Measurements from ENCODE around the gene MTERF1. TPM values are rescaled to one million over a fixed set of nuclear protein-coding genes. Genes with fewer than 3 reads are reported as not detected.
"Not testable (repeated sequence)": the region's sequence is repeated elsewhere in the genome, so short reads cannot be mapped to it uniquely, and the experiment has no call there.

The MTERF1 gene
- total RNA-seq, 1 experiment from 2014 or later, result 19.8 TPM

DNA sequence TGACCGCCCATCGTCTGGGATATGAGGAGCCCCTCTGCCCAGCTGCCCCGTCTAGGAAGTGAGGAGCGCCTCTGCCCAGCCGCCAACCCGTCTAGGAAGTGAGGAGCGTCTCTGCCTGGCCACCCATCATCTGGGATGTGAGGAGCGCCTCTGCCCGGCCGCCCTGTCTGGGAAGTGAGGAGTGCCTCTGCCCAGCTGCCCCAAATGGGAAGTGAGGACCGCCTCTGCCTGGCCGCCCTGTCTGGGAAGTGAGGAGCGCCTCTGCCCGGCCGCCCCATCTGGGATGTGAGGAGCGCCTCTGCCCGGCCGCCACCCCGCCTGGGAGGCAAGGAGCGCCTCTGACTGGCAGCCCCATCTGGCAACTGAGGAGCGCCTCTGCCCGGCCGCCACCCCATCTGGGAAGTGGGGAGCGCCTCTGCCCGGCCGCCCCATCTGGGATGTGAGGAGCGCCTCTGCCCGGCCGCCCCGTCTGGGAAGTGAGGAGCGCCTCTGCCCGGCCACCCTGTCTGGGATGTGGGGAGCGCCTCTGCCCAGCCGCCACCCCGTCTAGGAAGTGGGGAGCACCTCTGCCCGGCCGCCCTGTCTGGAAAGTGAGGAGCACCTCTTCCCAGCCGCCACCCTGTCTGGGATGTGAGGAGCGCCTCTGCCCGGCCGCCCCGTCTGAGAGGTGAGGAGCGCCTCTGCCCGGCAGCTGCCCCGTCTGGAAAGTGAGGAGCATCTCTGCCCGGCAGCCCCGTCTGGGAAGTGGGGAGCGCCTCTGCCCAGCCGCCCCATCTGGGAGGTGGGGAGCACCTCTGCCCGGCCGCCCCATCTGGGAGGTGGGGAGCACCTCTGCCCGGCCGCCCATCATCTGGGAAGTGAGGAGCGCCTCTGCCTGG is 7.1 kb upstream of the MTERF1 start:
- H3K14ac ChIP-seq (ENCODE audit: insufficient read depth, low read length); H3K9me3 ChIP-seq (ENCODE audit: control insufficient read depth, low read depth, low read length); H2BK120ac ChIP-seq (ENCODE audit: low read depth, low read length, poor library complexity, severe bottlenecking); H4K8ac ChIP-seq (replicated peaks; ENCODE audit: insufficient read length, low read depth, low read length); H2BK12ac ChIP-seq (ENCODE audit: insufficient read length, low read depth, low read length); DNase-seq; H3K27me3 Mint-ChIP-seq (ENCODE audit: low read depth); H3K18ac ChIP-seq (ENCODE audit: insufficient read length, low read depth, low read length); H3K9ac ChIP-seq (ENCODE audit: extremely low read depth, insufficient read length, low read length); H3K4ac ChIP-seq (ENCODE audit: low read depth, low read length); H3K27ac Mint-ChIP-seq; H3T11ph ChIP-seq (ENCODE audit: low read length); H3K79me1 ChIP-seq (ENCODE audit: insufficient read depth, low read depth, low read length, poor library complexity, severe bottlenecking); H3K4me2 ChIP-seq (ENCODE audit: insufficient read depth, insufficient read length, low read length); H4K5ac ChIP-seq (ENCODE audit: insufficient read length, low read depth, low read length); H3K79me2 ChIP-seq (ENCODE audit: insufficient read depth, low read length); H4K91ac ChIP-seq (ENCODE audit: insufficient read length, low read depth, low read length); H3K27me3 ChIP-seq (ENCODE audit: insufficient read depth, low read length); H3K56ac ChIP-seq (ENCODE audit: insufficient read length, low read depth, low read length); H4K20me1 ChIP-seq (ENCODE audit: control insufficient read depth, insufficient read depth, insufficient read length); H3K23ac ChIP-seq (ENCODE audit: insufficient read length, low read depth, low read length); H3K4me3 Mint-ChIP-seq; H3K4me1 ChIP-seq (ENCODE audit: insufficient read depth, low read length); H2AFZ ChIP-seq (ENCODE audit: low read length); H2AK5ac ChIP-seq (ENCODE audit: insufficient read length, low read length); H3K23me2 ChIP-seq (ENCODE audit: insufficient read length, low read depth, low read length, poor library complexity, severe bottlenecking); H2BK15ac ChIP-seq (ENCODE audit: low read depth, low read length); H2BK20ac ChIP-seq (ENCODE audit: low read depth, low read length, poor library complexity, severe bottlenecking); H2BK5ac ChIP-seq (ENCODE audit: insufficient read length, low read length); H3K27ac ChIP-seq (ENCODE audit: insufficient read length, low read depth, low read length): not testable (repeated sequence)
- peaks cover 11 to 23% (median 11%) of the 10 kb centered on the region in 3 experiments; a peak in 6 of 7 replicates for H3K36me3 Mint-ChIP-seq (ENCODE audit: insufficient read depth in 1 of 3, low read depth in 3 of 3)
- no CpG with 5 or more reads among the region's 54 CpGs for WGBS (ENCODE audit: extremely low coverage, insufficient read length, low lambda C conversion rate)
- H3K9me3 Mint-ChIP-seq, result peaks cover 26 to 43% of the 10 kb centered on the region in 2 experiments
- H3K4me1 Mint-ChIP-seq, result peaks cover 5 to 11% of the 10 kb centered on the region in 2 experiments

Measured in H9 (cell line).